Parathyroid adenoma (tissue), 2 donors: Measurements from ENCODE around the gene UGT1A3.

Experiments
- H2AFZ ChIP-seq: fragments of 300-600 bp; sonication (generic); one replicate; pipeline ENCODE4 v1.7.0; 2017; ENCODE audit warnings: antibody characterized with exemption, mild to moderate bottlenecking
- H3K27ac ChIP-seq: fragments of 300-600 bp; sonication (generic); one replicate; pipeline ENCODE4 v1.7.0; 2017
- H3K27me3 ChIP-seq: fragments of 300-600 bp; sonication (generic); one replicate; pipeline ENCODE4 v1.7.0; 2017; ENCODE audit warnings: low read length; ENCODE audit not compliant: control insufficient read depth, insufficient read depth
- H3K36me3 ChIP-seq: fragments of 300-600 bp; sonication (generic); one replicate; pipeline ENCODE4 v1.7.0; 2017; ENCODE audit warnings: low read length; ENCODE audit not compliant: control insufficient read depth, insufficient read depth
- H3K4me1 ChIP-seq: fragments of 300-600 bp; sonication (generic); one replicate; pipeline ENCODE4 v1.7.0; 2017; ENCODE audit warnings: control low read depth
- H3K4me2 ChIP-seq: fragments of 300-600 bp; sonication (generic); one replicate; pipeline ENCODE4 v1.7.0; 2017; ENCODE audit warnings: low read length
- H3K4me3 ChIP-seq: fragments of 300-600 bp; sonication (generic); one replicate; pipeline ENCODE4 v1.7.0; 2017; ENCODE audit warnings: low read depth, low read length
- H3K79me2 ChIP-seq: fragments of 300-600 bp; sonication (generic); one replicate; pipeline ENCODE4 v1.7.0; 2017; ENCODE audit warnings: control low read depth
- H3K9ac ChIP-seq: fragments of 300-600 bp; sonication (generic); one replicate; pipeline ENCODE4 v1.7.0; 2017; ENCODE audit warnings: mild to moderate bottlenecking
- H3K9me3 ChIP-seq: fragments of 300-600 bp; sonication (generic); one replicate; pipeline ENCODE4 v1.7.0; 2017; ENCODE audit warnings: low read length; ENCODE audit not compliant: control insufficient read depth
- TF ChIP-seq, protein P1 (sequence below): fragments of 300-600 bp; sonication (generic); IDR thresholded peaks from one replicate; pipeline ENCODE4 v1.7.0; 2017; ENCODE audit warnings: antibody characterized with exemption, mild to moderate bottlenecking
- donor health status: primary hyperparathyroidism.

UGT1A3 gene

DNA sequence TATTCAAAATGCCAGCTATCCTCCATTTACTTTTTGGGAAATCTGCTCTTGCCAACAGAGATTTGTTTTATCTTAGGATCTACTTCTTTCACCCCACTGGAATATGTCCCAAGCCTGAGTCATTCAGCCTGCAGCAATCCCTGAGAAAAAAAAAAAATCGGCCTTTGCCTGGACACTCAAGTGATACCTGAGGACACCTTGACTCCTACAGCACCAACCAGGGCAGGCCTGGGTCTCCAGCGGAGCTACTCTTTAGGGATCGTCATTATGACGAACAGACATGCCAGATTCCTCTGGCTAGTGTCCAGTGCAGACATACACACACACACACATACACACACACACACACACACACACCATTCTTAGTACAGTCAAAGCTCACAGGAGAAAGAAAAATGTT lies 38.4 kb upstream of the UGT1A3 start:
- Histone ChIP-seq H2AFZ (no peak overlapping the region), H3K4me2 (no peak overlapping the region), H3K9ac (no peak overlapping the region), H3K4me3 (no peak overlapping the region), H3K36me3 (no peaks in the 10 kb centered on the region), H3K27ac (no peak overlapping the region), H3K9me3 (no peaks in the 10 kb centered on the region), H3K27me3 (no peaks in the 10 kb centered on the region), H3K4me1 (no peaks in the 10 kb centered on the region), H3K79me2 (no peaks in the 10 kb centered on the region)
- TF ChIP-seq, protein P1, sequence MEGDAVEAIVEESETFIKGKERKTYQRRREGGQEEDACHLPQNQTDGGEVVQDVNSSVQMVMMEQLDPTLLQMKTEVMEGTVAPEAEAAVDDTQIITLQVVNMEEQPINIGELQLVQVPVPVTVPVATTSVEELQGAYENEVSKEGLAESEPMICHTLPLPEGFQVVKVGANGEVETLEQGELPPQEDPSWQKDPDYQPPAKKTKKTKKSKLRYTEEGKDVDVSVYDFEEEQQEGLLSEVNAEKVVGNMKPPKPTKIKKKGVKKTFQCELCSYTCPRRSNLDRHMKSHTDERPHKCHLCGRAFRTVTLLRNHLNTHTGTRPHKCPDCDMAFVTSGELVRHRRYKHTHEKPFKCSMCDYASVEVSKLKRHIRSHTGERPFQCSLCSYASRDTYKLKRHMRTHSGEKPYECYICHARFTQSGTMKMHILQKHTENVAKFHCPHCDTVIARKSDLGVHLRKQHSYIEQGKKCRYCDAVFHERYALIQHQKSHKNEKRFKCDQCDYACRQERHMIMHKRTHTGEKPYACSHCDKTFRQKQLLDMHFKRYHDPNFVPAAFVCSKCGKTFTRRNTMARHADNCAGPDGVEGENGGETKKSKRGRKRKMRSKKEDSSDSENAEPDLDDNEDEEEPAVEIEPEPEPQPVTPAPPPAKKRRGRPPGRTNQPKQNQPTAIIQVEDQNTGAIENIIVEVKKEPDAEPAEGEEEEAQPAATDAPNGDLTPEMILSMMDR, result no peak

DNA sequence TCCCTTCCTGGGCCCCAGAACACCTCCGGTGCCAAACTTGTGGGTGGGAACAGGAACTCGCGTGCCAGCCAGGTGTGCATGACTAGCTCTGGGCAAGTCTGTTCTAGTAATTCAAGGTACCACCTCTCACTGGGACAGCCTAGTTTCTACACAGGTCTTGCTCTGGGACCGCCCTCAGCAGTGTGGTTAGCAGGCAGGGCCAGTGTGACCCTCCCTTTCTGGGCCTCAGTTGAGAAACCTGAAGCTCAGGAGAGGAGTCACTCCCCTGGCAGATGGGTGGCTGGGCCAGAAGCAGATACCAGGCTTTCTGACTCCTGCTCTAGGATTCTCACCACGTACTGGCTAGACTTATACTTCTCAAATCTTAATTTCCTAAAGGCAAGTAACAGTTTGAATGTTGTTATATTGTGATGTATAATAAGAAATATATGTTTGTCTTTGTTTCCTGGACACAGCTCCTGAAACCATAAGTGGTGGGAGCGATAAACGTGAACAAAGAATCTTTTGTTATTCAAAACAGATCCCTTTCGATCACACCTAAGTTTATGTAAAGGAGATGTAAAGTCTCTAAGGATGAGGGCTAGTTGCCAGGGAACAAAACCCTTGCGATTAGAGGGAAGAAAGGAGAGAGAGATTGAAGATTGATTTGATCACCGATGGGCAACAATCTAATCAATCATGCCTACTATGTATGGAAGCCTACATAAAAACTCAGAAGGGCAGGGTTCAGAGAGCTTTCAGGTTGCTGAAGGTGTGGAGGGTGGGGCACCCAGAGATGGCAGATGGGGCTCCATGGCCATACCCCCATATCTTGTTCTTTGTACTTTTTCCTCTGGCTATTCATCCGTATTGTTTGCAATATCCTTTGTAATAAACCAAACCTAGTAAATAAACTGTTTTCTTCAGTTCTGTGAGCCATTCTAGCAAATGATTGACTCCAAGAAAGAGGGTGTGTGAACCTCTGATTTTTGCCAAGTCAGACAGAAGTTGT lies 37.1 kb upstream of the UGT1A3 start:
- no peaks in the 10 kb centered on the region for H3K4me1 ChIP-seq
- H3K27me3 ChIP-seq, result no peaks in the 10 kb centered on the region
- no peak overlapping the region for H3K4me2 ChIP-seq
- H3K36me3 ChIP-seq, result no peaks in the 10 kb centered on the region
- TF ChIP-seq, protein P1, result no peak
- H3K27ac ChIP-seq, result no peak overlapping the region
- no peak overlapping the region for H2AFZ ChIP-seq
- no peaks in the 10 kb centered on the region for H3K9me3 ChIP-seq
- H3K9ac ChIP-seq, result no peak overlapping the region
- H3K4me3 ChIP-seq, result no peak overlapping the region
- H3K79me2 ChIP-seq, result no peaks in the 10 kb centered on the region

DNA sequence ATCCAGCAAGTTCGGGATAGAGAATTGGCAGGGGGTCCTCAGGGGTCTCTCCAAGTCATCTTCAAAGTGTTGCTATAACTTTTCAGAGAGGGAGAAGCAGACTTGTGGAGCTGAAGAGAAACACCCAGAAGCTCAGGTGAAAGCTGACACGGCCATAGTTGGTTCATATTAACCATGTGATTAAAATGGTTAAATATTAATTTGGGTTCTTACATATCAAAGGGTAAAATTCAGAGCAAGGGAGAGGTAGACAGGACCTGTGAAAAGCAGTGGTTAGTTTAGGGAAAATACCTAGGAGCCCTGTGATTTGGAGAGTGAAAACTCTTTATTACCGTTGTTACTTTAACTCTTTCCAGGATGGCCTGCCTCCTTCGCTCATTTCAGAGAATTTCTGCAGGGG lies 36.2 kb upstream of the UGT1A3 start, which contains the start of gene UGT1A6:
Gene UGT1A6 (plus strand): TSS at position 243 of the 400 bp plus-strand sequence. CDS start 115 bp downstream, at position 358.
- Histone ChIP-seq H2AFZ (no peak within 1 kb of the TSS), H3K27ac (no peak within 1 kb of the TSS), H3K79me2 (no peaks in the 10 kb centered on the region), H3K27me3 (no peaks in the 10 kb centered on the region), H3K4me1 (no peaks in the 10 kb centered on the region), H3K4me2 (no peak within 1 kb of the TSS), H3K36me3 (no peaks in the 10 kb centered on the region), H3K9me3 (no peaks in the 10 kb centered on the region), H3K4me3 (no peak within 1 kb of the TSS), H3K9ac (no peak within 1 kb of the TSS)
- TF ChIP-seq, protein P1, result no peak

DNA sequence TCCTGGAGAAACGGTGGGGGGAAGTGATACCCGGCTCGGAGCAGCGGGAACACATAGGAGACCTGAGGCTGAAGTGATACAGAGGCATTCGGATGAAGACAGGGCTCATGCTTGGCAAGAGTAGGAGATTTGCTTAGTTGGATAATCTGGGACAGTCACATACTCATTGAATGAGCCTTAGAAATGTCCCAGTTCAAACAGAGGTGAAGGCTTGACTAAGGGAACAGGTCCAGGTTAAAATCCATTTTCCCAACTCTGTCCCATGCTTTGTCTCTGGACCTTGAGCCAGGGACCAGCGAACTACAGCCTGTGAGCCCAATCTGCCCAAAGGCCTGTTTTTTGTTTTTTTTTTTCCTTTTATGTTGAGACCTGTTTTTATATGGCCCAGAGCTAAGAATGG lies 34.9 kb upstream of the UGT1A3 start:
- H3K4me2 ChIP-seq, result no peak overlapping the region
- no peak overlapping the region for H3K9ac ChIP-seq

More for the DNA sequence above, 34.9 kb upstream of the UGT1A3 start:
- H3K27me3 ChIP-seq, result no peaks in the 10 kb centered on the region
- no peak overlapping the region for H3K27ac ChIP-seq
- H3K36me3 ChIP-seq, result no peaks in the 10 kb centered on the region
- H3K9me3 ChIP-seq, result no peaks in the 10 kb centered on the region
- no peaks in the 10 kb centered on the region for H3K4me1 ChIP-seq
- no peak overlapping the region for H3K4me3 ChIP-seq
- TF ChIP-seq, protein P1, result no peak
- no peaks in the 10 kb centered on the region for H3K79me2 ChIP-seq
- no peak overlapping the region for H2AFZ ChIP-seq
